Keratinocyte (primary cell): ENCODE results near the gene MAN2B1. TPM values are rescaled to one million over a fixed set of nuclear protein-coding genes. Genes with fewer than 3 reads are reported as not detected.

Source experiments
- DNase-seq: peaks from one replicate; pipeline ENCODE4 v3.0.0-alpha.2; 2011; ENCODE audit warnings: low read depth, missing footprints, low spot score
- FAIRE-seq: peaks from 2 replicates; lab custom pipeline; 2011; peaks lifted over from hg19 to GRCh38; lab: Jason Lieb, UNC
- H2AFZ ChIP-seq: 2 replicates; pipeline ENCODE4 v1.6.0; 2012; ENCODE audit warnings: low read length, control low read depth, inconsistent platforms; ENCODE audit not compliant: control insufficient read depth
- H3K27ac ChIP-seq: 2 replicates; pipeline ENCODE4 v1.5.1; 2011; ENCODE audit warnings: low read length; ENCODE audit not compliant: control insufficient read depth, insufficient read depth
- H3K27me3 ChIP-seq: 3 replicates; pipeline ENCODE4 v1.6.0; 2011; ENCODE audit warnings: low read length; ENCODE audit not compliant: control insufficient read depth, insufficient read depth; ENCODE audit errors: extremely low read depth
- H3K36me3 ChIP-seq, 2 experiments: 2 replicates in 1 of 2; 3 replicates in 1 of 2; pipeline ENCODE4 v1.5.1; 2011; ENCODE audit warnings: low read length in 2 of 2, mild to moderate bottlenecking in 1 of 2; ENCODE audit not compliant: control insufficient read depth in 2 of 2, insufficient read depth in 2 of 2; ENCODE audit errors: extremely low read depth in 1 of 2
- H3K4me1 ChIP-seq: 3 replicates; pipeline ENCODE4 v1.5.1; 2011; ENCODE audit warnings: low read length; ENCODE audit not compliant: control insufficient read depth, insufficient read depth; ENCODE audit errors: extremely low read depth
- H3K4me2 ChIP-seq: 3 replicates; pipeline ENCODE4 v1.6.0; 2011; ENCODE audit warnings: low read depth, low read length; ENCODE audit not compliant: control insufficient read depth, insufficient read depth; ENCODE audit errors: extremely low read depth
- H3K4me3 ChIP-seq, 3 experiments: fragments of 200-600 bp in 1 of 3; sonication (generic) in 1 of 3; 2 replicates in 2 of 3; 3 replicates in 1 of 3; pipeline ENCODE4 v1.5.1; 2011 to 2016; ENCODE audit warnings: low read length in 3 of 3, mild to moderate bottlenecking in 3 of 3, control low read depth in 2 of 3, inconsistent platforms in 1 of 3, low read depth in 1 of 3, mixed read lengths in 1 of 3, mixed run types in 1 of 3, moderate library complexity in 1 of 3; ENCODE audit not compliant: control insufficient read depth in 2 of 3, insufficient read depth in 2 of 3; ENCODE audit errors: extremely low read depth in 1 of 3
- H3K79me2 ChIP-seq: 2 replicates; pipeline ENCODE4 v1.6.0; 2012; ENCODE audit warnings: low read length; ENCODE audit not compliant: control insufficient read depth, insufficient read depth
- H3K9ac ChIP-seq: 3 replicates; pipeline ENCODE4 v1.6.0; 2011; ENCODE audit warnings: low read length; ENCODE audit not compliant: control insufficient read depth, insufficient read depth; ENCODE audit errors: extremely low read depth
- H3K9me1 ChIP-seq: 3 replicates; pipeline ENCODE4 v1.6.0; 2011; ENCODE audit warnings: low read length; ENCODE audit not compliant: control insufficient read depth, insufficient read depth; ENCODE audit errors: extremely low read depth
- H3K9me3 ChIP-seq: 2 replicates; pipeline ENCODE4 v1.5.1; 2012; ENCODE audit warnings: low read depth, low read length; ENCODE audit not compliant: control insufficient read depth
- H4K20me1 ChIP-seq: 3 replicates; pipeline ENCODE4 v1.6.0; 2011; ENCODE audit warnings: low read length; ENCODE audit not compliant: control insufficient read depth, insufficient read depth; ENCODE audit errors: extremely low read depth
- EZH2 ChIP-seq: IDR thresholded peaks from one replicate; pipeline ENCODE4 v1.6.1; 2012; ENCODE audit warnings: inconsistent platforms, mild to moderate bottlenecking, low read length, moderate library complexity
- dilution Hi-C: fragments of 300-500 bp; cut with MboI; formaldehyde crosslinking; loops from one replicate; pipeline ENCODE4 v1.7.0; 2020; ENCODE audit warnings: low sequenced_read_pairs; ENCODE audit not compliant: extremely low pct_ligation_motif_present
- polyA plus RNA-seq, 5 experiments: library from polyadenylated mRNA; depleted of rRNA in 3 of 5; stranded (reverse) in 3 of 5; stranded (forward) in 1 of 5; unstranded in 1 of 5; fragments of >200 nt; gene quantifications; 1 replicate in 1 of 5; 2 replicates in 3 of 5; 3 replicates in 1 of 5; pipeline versions ENCODE4 v1.2.1 to v1.2.3, GENCODE V29; 2011 to 2012; ENCODE audit warnings: missing spikeins in 2 of 5, low read depth in 1 of 5, low replicate concordance in 1 of 5
- TF ChIP-seq, protein P1 (sequence below), 3 experiments: IDR thresholded peaks in 1 of 3; conservative IDR thresholded peaks in 1 of 3; optimal IDR thresholded peaks in 1 of 3; 2 replicates in 2 of 3; 3 replicates in 1 of 3; pipeline versions ENCODE3 to v1.5.1; 2011; ENCODE audit warnings: low read length in 3 of 3, mild to moderate bottlenecking in 3 of 3, moderate library complexity in 2 of 3, control low read depth in 1 of 3, inconsistent platforms in 1 of 3; ENCODE audit not compliant: insufficient read depth in 2 of 3; ENCODE audit errors: extremely low read depth in 1 of 3

MAN2B1 gene
- polyA plus RNA-seq, 1 donor (not counting 4 experiments of a cell fraction or from before 2014, with no cell fraction given): 17.0 TPM

DNA sequence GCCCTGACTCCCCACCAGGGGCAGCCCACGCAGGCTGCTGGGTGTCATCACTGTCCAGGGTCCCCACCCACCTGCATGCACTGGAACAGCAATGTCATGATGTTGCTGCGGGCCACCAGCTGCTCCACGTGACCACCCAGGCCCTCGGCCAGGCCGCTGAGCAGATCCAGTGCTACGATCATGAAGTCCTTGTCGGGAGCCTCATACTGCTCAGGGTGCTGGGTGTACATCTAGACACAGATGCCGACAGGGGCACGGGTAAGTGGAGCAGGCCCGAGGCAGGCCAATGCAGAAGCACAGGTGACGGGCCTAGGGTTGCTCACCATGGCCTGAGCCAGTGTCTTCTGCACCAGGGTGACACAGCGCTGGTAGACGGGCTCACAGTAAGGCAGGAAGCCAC lies 38.6 kb upstream of the MAN2B1 start:
- no peaks in the 10 kb centered on the region for H3K9me1 ChIP-seq
- no peak for TF ChIP-seq EZH2
- TF ChIP-seq, protein P1, sequence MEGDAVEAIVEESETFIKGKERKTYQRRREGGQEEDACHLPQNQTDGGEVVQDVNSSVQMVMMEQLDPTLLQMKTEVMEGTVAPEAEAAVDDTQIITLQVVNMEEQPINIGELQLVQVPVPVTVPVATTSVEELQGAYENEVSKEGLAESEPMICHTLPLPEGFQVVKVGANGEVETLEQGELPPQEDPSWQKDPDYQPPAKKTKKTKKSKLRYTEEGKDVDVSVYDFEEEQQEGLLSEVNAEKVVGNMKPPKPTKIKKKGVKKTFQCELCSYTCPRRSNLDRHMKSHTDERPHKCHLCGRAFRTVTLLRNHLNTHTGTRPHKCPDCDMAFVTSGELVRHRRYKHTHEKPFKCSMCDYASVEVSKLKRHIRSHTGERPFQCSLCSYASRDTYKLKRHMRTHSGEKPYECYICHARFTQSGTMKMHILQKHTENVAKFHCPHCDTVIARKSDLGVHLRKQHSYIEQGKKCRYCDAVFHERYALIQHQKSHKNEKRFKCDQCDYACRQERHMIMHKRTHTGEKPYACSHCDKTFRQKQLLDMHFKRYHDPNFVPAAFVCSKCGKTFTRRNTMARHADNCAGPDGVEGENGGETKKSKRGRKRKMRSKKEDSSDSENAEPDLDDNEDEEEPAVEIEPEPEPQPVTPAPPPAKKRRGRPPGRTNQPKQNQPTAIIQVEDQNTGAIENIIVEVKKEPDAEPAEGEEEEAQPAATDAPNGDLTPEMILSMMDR (optimal IDR thresholded peaks at IDR 0.05 in 1 of 3, IDR thresholded peaks at IDR 0.05 in 1 of 3, conservative IDR thresholded peaks at IDR 0.05 in 1 of 3; ENCODE audit: extremely low read depth in 1 of 3, insufficient read depth in 2 of 3, low read length in 3 of 3): no peak
- DNase-seq (no peak), FAIRE-seq (no peak)
- no peak overlapping the region for H3K27ac ChIP-seq
- H3K4me3 ChIP-seq: no peak overlapping the region
- no peak overlapping the region for H3K4me2 ChIP-seq
- H3K27me3 ChIP-seq: no peaks in the 10 kb centered on the region
- H3K36me3 ChIP-seq: peaks cover 52 to 57% of the 10 kb centered on the region in 2 experiments
- H2AFZ ChIP-seq: no peak overlapping the region
- H3K9ac ChIP-seq: no peak overlapping the region
- peaks cover 6% of the 10 kb centered on the region for H3K79me2 ChIP-seq
- H4K20me1 ChIP-seq: no peaks in the 10 kb centered on the region
- no peaks in the 10 kb centered on the region for H3K4me1 ChIP-seq
- H3K9me3 ChIP-seq: no peaks in the 10 kb centered on the region
- dilution Hi-C loops: no loop called here

- no peak for DNase-seq
These were observed 36.5 kb upstream of the MAN2B1 start for GRCh38 chr19:12703046-12703445.

More at GRCh38 chr19:12703046-12703445, 36.5 kb upstream of the MAN2B1 start:
- no peaks in the 10 kb centered on the region for H3K9me3 ChIP-seq
- no peak overlapping the region for H3K9ac ChIP-seq
- H3K4me1 ChIP-seq: no peaks in the 10 kb centered on the region
- H3K36me3 ChIP-seq: peaks cover 49 to 57% of the 10 kb centered on the region in 2 experiments
- no peak overlapping the region for H2AFZ ChIP-seq
- FAIRE-seq: no peak
- H3K4me2 ChIP-seq: no peak overlapping the region
- H4K20me1 ChIP-seq: no peaks in the 10 kb centered on the region
- no peak overlapping the region for H3K27ac ChIP-seq
- H3K9me1 ChIP-seq: no peaks in the 10 kb centered on the region
- TF ChIP-seq, protein P1 (optimal IDR thresholded peaks at IDR 0.05 in 1 of 3, IDR thresholded peaks at IDR 0.05 in 1 of 3, conservative IDR thresholded peaks at IDR 0.05 in 1 of 3; ENCODE audit: extremely low read depth in 1 of 3, insufficient read depth in 2 of 3, low read length in 3 of 3): no peak
- TF ChIP-seq EZH2: no peak
- H3K27me3 ChIP-seq: no peaks in the 10 kb centered on the region
- no peak overlapping the region for H3K4me3 ChIP-seq
- peaks cover 6% of the 10 kb centered on the region for H3K79me2 ChIP-seq
- dilution Hi-C loops: no loop called here
